Immature natural killer cell (primary cell): ENCODE data around the gene AIP. TPM values are rescaled to one million over a fixed set of nuclear protein-coding genes. Genes with fewer than 3 reads are reported as not detected.

Source experiments
- DNase-seq, 3 donors: peaks; one replicate each; pipeline ENCODE4 v3.0.0; 2022; ENCODE audit warnings: mixed read lengths in 1 of 3
- H3K27ac Mint-ChIP-seq, 6 donors: one replicate each; pipeline ENCODE4 v1.8.0; 2020; ENCODE audit warnings: mixed read lengths in 6 of 6, mild to moderate bottlenecking in 5 of 6, inconsistent platforms in 4 of 6, moderate library complexity in 3 of 6
- H3K27me3 Mint-ChIP-seq, 3 donors: one replicate each; pipeline ENCODE4 v1.8.0; 2020 to 2021; ENCODE audit warnings: low read depth in 3 of 3, mild to moderate bottlenecking in 3 of 3, mixed read lengths in 3 of 3, moderate library complexity in 3 of 3, inconsistent platforms in 1 of 3
- H3K36me3 Mint-ChIP-seq, 3 donors: one replicate each; pipeline ENCODE4 v1.8.0; 2020; ENCODE audit warnings: mixed read lengths in 3 of 3, inconsistent platforms in 2 of 3, mild to moderate bottlenecking in 2 of 3
- H3K4me1 Mint-ChIP-seq, 2 donors: one replicate each; pipeline ENCODE4 v1.8.0; 2020; ENCODE audit warnings: inconsistent platforms in 2 of 2, mild to moderate bottlenecking in 2 of 2, mixed read lengths in 2 of 2, moderate library complexity in 1 of 2
- H3K4me3 Mint-ChIP-seq, 5 donors: one replicate each; pipeline ENCODE4 v1.8.0; 2020; ENCODE audit warnings: mild to moderate bottlenecking in 5 of 5, mixed read lengths in 5 of 5, inconsistent platforms in 3 of 5, moderate library complexity in 3 of 5
- H3K9me3 Mint-ChIP-seq, 6 donors: one replicate each; pipeline ENCODE4 v1.8.0; 2020; ENCODE audit warnings: mild to moderate bottlenecking in 6 of 6, mixed read lengths in 6 of 6, inconsistent platforms in 4 of 6, moderate library complexity in 3 of 6
- polyA plus RNA-seq, 3 donors: library from polyadenylated mRNA; unstranded; fragments of 300-500 nt; fragmentation: Illumina TruSeq; gene quantifications; one replicate each; pipeline ENCODE4 v1.2.3, GENCODE V29; 2021

Gene AIP
- polyA plus RNA-seq, 3 donors from 2014 or later = 130 to 163 (median 157) TPM

DNA sequence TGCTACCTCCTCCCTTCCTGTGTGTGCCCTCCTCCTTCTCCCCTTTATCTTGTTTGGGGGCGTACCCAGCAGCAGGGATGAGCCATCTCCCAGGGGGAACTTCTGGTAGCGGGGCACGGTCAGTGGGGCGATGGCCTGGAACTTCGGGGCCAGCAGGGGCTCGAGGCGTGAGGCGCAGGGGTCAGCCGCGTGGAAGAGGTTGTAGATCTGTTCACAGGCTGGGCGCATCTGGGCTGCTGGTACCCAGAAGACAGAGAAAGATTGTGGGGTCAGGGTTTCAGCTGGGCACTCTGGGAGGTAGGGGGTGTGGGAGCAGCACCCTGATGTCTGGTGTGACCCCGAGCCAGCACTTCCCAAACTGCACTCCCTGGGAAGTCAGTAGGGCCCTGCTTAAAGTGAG is 13.3 kb downstream of the AIP start:
- H3K4me1 Mint-ChIP-seq = peaks cover 7% of the 10 kb centered on the region in 2 donors
- H3K9me3 Mint-ChIP-seq = no peaks in the 10 kb centered on the region
- H3K27ac Mint-ChIP-seq = no peak overlapping the region

DNA sequence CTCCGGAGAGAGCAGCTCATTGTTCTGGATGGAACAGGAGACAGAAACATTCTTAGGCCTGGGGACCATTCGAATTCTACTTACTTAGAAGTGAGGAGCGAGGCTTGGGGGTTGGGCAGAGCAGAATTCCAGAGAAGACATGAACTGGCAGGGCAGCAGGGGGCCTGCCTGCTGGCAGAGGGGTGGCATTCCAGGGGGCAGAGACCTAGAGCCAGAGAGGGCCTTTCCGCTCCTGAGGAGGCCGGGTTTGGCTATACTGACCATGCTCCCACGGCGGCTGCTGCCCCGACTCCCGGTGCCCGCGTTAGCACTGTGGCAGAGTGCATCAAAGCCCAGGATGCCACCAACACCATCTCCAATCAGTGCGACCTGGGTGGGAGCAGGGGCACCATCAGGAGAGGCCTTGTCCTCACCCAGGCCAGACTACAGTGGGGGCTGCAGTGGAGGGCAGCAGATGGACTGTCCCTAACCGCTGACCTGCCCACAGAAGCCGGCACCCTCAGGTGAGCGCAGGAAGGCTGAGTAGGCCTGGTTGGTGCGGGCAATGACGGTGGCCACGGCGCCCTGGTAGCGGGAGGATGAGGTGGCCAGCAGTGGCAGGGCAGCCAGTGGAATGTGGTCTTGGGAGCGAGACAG is 14.9 kb downstream of the AIP start:
- Mint-ChIP-seq H3K9me3 (no peaks in the 10 kb centered on the region), H3K27ac (no peak overlapping the region), H3K36me3 (peaks cover 5 to 10% (median 6%) of the 10 kb centered on the region in 3 donors), H3K4me3 (no peak overlapping the region), H3K27me3 (peaks cover 0 to 6% (median 2%) of the 10 kb centered on the region in 3 donors), H3K4me1 (peaks cover 11% of the 10 kb centered on the region in 2 donors)
- DNase-seq = no peak

More for the DNA sequence above, 13.3 kb downstream of the AIP start:
- DNase-seq = no peak
- H3K27me3 Mint-ChIP-seq = peaks cover 0 to 4% (median 2%) of the 10 kb centered on the region in 3 donors
- H3K36me3 Mint-ChIP-seq = peaks cover 2 to 7% (median 3%) of the 10 kb centered on the region in 3 donors
- H3K4me3 Mint-ChIP-seq = no peak overlapping the region

DNA sequence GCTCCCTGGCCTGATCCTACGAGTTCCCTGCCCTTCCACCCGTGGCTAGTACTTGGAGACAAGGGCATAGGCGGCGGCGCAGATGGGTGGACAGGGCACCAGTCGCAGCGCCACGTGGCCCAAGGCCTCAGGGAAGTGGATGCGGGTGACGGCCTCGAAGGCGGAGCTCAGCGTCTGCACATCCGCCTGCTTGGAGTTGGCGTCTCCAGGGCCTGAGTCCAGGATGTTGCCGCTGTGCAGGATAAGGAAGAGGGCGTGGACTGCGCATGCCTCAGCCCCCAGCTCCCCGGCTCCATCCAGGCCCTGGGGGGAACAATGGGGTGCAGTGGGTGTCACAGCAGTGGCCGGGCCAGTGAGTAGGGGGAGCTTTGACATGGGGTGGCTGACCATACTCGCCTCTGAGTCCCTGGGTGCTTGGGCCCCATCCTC is 15.7 kb downstream of the AIP start:
- DNase-seq = no peak
- Mint-ChIP-seq H3K27ac (no peak overlapping the region), H3K36me3 (peaks cover 5 to 10% (median 9%) of the 10 kb centered on the region in 3 donors), H3K4me1 (peaks cover 16 to 17% of the 10 kb centered on the region in 2 donors), H3K9me3 (no peaks in the 10 kb centered on the region), H3K4me3 (no peak overlapping the region), H3K27me3 (peaks cover 0 to 6% (median 2%) of the 10 kb centered on the region in 3 donors)

DNA sequence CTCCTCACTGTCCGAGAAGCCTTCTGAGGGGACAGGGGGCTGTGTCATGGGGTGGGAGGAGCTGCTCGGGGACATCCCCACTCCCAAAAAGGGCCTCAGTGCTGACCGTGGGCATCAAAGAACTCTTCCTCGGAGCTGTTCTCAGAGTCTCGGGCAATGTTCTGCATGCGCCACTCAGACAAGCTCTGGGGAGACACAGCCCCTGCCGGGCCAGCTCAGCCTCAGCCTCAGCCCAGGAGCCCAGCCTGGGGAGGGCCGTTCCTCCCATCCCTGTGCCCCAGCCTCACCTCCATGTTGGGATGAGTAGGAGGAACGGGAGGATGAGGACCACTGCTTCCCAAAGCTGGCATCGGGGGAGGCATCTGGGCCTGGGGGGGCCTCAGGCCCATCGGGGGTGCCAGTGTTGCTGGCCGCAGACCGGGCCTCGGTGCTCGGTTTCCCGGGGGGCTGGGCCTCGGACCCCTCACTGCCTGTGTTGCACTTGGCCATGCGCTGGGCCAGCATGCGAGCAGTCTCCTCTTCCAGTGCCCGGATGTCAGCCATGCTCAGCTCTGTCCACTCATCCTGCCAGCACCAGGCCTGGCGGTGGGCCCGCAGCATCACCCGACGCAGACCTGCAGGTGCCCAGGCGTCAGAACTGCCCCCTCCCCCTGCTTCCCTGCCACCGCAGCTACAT is 17.1 kb downstream of the AIP start:
- Mint-ChIP-seq H3K27me3 (peaks cover 0 to 11% (median 4%) of the 10 kb centered on the region in 3 donors), H3K9me3 (no peaks in the 10 kb centered on the region), H3K36me3 (peaks cover 5 to 10% (median 9%) of the 10 kb centered on the region in 3 donors), H3K4me3 (no peak overlapping the region), H3K4me1 (peaks cover 16 to 22% of the 10 kb centered on the region in 2 donors), H3K27ac (no peak overlapping the region)
- DNase-seq = no peak

DNA sequence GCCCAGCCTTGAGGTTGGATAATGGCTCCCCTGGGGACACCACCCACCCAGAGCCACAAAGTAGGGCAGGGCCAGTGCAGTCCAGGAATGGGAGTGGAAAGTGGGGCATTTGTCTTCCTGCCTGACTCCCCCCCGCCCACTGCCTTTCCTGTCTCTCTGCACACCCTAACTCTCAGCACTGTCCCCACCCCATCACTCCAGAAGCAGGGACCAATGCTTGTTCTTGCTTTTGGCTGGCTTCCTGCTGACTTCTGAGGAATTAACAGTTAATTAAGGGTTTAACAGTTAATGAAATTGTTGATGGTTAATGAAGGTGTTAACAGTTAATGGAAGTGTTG is 17.6 kb downstream of the AIP start:
- H3K27me3 Mint-ChIP-seq = peaks cover 0 to 13% (median 5%) of the 10 kb centered on the region in 3 donors
- H3K4me3 Mint-ChIP-seq = no peak overlapping the region
- H3K4me1 Mint-ChIP-seq = peaks cover 18 to 23% of the 10 kb centered on the region in 2 donors
- H3K27ac Mint-ChIP-seq = peak overlapping the region in 2 of 6 donors; percentile 8 to 11
- no peak for DNase-seq
- H3K36me3 Mint-ChIP-seq = peaks cover 5 to 10% (median 9%) of the 10 kb centered on the region in 3 donors
- H3K9me3 Mint-ChIP-seq = no peaks in the 10 kb centered on the region

DNA sequence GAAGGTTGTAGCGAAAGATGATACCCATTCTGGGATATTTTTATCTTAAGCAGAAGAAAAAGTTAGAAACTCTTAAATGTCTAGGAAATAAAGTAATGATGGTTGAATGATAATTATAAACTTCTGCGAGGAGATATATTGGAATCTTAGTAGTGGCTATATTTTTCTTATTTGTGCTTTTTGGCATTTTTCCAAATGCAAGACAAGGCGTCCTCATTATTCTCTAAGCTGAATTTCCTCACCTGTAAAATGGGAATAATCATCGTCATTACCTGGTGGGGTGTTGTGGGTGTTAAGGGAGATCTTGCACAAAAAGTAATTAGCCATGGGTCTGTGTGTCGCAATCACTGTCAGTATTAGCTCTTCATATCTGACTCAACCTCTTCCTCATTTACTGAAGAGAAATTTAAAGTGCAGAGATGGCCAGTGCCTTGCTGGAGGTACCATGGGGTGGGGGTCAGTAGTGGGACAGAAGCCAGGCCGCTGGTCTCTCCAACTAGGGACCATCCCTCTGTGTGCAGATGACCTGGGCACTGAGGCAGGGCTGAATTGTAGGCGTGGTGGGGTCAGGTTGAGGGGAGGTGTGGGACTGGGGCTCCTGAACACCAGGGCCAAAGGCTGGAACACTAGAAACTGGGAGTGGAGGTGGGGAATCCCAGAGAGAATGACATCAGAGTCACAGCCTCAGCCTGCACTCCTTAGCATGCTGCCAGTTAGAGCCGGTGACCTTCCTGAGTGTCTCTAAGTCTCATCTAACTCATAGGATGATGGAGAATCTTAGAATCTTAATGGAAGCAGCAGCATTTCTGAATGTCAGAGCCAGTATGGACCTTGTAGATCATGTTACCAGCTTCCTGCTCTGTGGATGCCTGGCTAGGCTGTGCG is 18.2 kb downstream of the AIP start:
- Mint-ChIP-seq H3K9me3 (no peaks in the 10 kb centered on the region), H3K4me3 (no peak overlapping the region), H3K27me3 (peaks cover 0 to 17% (median 8%) of the 10 kb centered on the region in 3 donors), H3K4me1 (peaks cover 24 to 29% of the 10 kb centered on the region in 2 donors), H3K27ac (peak overlapping the region in 2 of 6 donors; percentile 8 to 11), H3K36me3 (peaks cover 5 to 10% (median 9%) of the 10 kb centered on the region in 3 donors)
- no peak for DNase-seq

DNA sequence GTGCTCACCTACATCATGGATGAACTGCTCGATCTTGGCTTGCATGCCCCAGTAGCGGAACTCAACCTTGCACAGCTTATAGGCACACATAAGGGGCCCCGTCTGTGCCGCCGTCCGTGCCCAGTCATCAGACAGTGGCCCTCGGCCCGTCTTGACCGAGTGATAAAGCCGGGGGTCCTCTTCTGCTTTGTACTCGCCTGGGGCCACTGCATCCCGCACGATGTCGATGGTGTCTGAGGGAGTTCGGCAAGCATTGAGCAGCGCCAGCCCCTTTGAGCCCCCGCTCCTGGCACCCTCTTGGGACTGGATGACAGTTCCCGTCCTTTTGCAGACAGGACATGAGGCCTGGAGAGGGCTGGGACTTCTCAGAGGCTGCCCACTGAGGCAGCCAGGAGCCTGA is 19.0 kb downstream of the AIP start:
- Mint-ChIP-seq H3K4me1 (peaks cover 32 to 37% of the 10 kb centered on the region in 2 donors), H3K9me3 (no peaks in the 10 kb centered on the region), H3K27me3 (peaks cover 0 to 18% (median 8%) of the 10 kb centered on the region in 3 donors), H3K4me3 (no peak overlapping the region), H3K27ac (no peak overlapping the region), H3K36me3 (peaks cover 5 to 10% (median 9%) of the 10 kb centered on the region in 3 donors)
- DNase-seq = no peak

DNA sequence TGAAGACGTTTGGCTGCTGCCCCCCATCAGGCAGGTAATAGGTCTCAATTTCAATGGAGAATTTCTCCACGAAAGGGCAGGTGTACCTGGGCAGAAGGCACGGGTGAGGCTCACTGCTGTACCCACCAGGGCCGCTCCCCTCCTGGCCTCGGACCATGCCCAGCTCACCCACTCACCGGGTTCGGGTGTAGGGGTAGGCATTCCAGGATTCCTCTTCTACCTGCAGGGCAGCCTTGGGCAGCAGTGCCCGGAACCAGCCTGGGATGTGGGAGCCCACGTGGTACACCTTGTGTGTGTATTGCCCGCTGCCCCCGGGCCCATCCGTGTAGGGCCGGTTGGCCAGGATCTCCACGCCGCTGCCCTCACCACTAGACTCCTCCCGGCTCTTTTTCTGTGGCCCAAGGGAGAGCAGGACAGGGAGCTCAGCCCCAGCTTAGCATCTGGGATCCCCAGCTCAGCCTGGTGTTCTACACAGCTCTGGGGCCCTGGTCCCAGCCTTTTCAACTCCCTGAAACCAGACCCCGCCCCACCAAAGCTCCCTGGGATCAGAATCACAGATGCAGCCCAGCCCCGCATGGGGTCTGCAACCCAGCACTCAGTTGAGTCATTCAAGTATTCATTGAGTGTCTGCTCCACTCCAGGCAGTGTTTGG is 19.6 kb downstream of the AIP start:
- Mint-ChIP-seq H3K4me3 (peak overlapping the region; percentile 69 to 87 (median 78)), H3K36me3 (peaks cover 5 to 10% (median 9%) of the 10 kb centered on the region in 3 donors), H3K27me3 (peaks cover 0 to 18% (median 11%) of the 10 kb centered on the region in 3 donors), H3K9me3 (no peaks in the 10 kb centered on the region), H3K27ac (peak overlapping the region in 4 of 6 donors; percentile 32 to 90 (median 71)), H3K4me1 (peaks cover 38 to 43% of the 10 kb centered on the region in 2 donors)
- DNase-seq = no peak

DNA sequence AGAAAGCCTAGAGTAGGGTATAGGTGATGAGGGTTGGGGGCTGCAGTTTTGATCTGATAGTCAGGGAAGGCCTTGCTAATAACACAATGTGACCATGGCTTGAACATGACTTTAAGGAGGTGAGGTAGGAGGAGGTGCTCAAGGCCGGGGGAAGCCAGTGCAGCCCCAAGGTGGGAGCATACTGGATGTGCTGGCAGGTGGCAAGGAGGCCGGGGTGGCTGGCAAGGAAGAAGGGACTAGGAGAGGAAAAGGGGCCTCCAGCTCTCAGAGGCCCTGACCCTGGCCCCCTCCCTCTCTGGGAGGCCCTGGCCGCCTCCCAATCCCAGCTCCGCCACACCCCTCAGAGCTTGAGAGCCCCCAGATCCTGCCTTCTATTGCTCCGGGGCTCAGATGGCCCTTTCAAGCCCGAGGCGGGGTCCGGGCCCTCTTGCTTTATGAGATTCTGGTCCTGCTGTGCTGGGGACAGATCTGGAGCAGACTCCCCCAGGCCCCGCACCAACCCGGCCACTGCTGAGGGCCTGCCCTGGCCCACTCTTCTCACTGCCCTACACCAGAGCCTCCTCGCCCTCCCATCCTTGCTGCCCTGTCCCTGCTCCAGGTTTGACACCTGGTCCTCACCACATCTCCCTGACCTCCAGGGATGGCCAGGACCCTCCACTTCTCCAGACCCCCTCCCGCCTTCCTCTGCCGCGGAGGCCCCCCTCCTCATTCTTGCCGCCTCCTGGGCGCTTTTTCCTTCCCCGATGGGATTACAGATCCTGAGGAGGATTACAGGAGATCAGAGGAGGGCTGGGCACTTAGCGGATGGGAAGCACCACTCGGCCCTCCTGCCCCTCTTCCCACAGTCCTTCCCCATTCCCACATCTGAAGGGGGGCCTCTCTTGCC is 20.5 kb downstream of the AIP start:
- H3K27ac Mint-ChIP-seq = peak overlapping the region in 4 of 6 donors; percentile 48 to 90 (median 71)
- H3K4me1 Mint-ChIP-seq = peaks cover 43 to 46% of the 10 kb centered on the region in 2 donors
- H3K4me3 Mint-ChIP-seq = peak overlapping the region; percentile 69 to 87 (median 78)
- H3K36me3 Mint-ChIP-seq = peaks cover 5 to 10% (median 9%) of the 10 kb centered on the region in 3 donors
- DNase-seq = no peak
- H3K27me3 Mint-ChIP-seq = peaks cover 0 to 25% (median 15%) of the 10 kb centered on the region in 3 donors
- H3K9me3 Mint-ChIP-seq = no peaks in the 10 kb centered on the region

DNA sequence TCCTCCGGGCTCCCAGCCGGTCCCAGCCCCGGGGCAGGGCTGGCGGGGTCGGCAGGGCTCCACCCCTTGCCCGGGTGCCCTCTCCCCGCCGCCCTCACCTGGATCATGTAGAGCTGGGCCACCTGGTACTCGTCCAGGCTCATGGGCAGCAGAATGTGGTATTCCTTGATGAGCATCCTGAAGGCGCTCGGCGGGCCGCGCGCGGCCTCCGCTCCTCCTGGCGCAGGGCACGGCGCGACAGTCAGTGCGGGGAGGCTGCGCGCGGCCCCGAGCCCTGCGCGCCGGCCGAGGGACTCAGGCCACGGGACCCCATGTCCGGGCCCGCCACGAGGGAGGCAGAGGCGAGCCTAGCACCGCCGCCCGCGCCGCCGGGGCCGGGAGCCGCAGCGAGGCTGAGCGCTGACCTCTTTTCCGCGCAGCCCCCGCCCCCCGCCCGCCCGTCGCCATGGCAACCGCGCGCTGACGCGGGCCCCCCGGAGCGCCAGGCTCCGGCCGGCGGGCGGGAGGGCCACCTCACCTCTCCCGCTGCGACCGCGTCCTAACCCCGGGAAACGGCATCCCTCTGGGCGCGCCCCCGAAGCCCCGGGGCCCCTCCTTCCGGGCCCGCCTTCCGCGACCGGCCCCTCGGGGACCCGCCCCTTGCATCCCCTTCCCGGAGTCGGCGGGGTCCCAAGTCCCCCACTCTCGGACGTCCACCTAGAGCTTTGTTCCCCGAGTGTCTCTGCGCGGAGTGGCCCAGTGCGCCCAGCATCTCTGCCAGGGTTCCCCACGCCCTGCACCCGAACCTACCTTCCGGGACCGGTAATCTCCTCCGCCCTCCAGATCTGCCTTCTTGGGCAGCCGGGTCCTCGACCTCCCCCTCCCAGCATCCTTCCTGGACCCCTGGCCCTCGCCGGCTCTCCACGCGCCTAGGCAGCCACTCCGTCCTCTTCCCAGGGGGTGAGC is 21.5 kb downstream of the AIP start:
- H3K36me3 Mint-ChIP-seq = peaks cover 5 to 10% (median 9%) of the 10 kb centered on the region in 3 donors
- peak overlapping the region; percentile 89 to 92 (median 92) for H3K4me3 Mint-ChIP-seq
- peak overlapping the region; percentile 89 to 98 (median 92) for H3K27ac Mint-ChIP-seq
- peak; percentile 58 to 63 (median 61) for DNase-seq
- H3K9me3 Mint-ChIP-seq = no peaks in the 10 kb centered on the region
- H3K27me3 Mint-ChIP-seq = peaks cover 8 to 29% (median 23%) of the 10 kb centered on the region in 3 donors
- peaks cover 51 to 53% of the 10 kb centered on the region in 2 donors for H3K4me1 Mint-ChIP-seq

DNA sequence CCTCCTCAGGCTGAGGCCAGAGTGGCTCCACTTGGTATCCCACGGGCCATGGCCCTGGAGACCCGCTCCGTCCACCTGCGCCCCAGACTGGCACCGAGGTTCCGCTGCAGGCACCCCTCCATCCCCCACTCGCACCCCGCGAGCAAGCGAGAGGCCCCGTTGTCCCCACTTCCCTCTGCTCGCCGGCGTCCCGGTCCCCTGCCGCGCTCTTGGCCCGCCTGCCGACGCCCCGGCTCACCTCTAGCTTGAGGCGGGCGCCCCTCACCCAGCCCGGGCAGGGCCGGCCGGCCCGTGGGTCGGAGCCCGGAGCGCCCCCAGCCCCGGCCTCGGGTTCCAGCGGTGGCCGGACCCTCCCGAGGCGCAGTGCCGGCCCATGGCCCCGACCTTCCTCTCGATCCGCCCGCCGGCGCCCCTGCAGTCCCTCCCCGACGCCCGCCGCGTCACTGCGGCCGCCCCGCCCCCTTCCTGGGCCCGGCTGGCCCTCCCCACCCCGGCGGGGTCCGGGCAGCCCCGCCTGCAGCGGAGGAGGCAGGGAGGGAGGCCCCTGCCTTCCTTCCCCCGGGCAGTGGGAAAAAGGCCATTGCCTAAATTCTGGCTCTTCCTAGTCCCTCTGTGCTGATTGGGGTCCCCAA is 22.2 kb downstream of the AIP start, which contains the start of gene PITPNM1:
PITPNM1 (minus strand) TSS at position 414 of the 632 bp plus-strand sequence. CDS start 1,183 bp downstream, outside the sequence.
- Mint-ChIP-seq H3K27ac (peak within 1 kb of the TSS; percentile 96 to 99 (median 98)), H3K36me3 (peaks cover 5 to 10% (median 9%) of the 10 kb centered on the region in 3 donors), H3K4me3 (peak within 1 kb of the TSS; percentile 90 to 93 (median 92)), H3K4me1 (peaks cover 52% of the 10 kb centered on the region in 2 donors), H3K27me3 (peaks cover 10 to 31% (median 23%) of the 10 kb centered on the region in 3 donors), H3K9me3 (no peaks in the 10 kb centered on the region)
- DNase-seq = peak; percentile 76 to 80 (median 78)
